Tongue (tissue), 2 donors: Measurements from ENCODE around the gene XRCC1. TPM values are rescaled to one million over a fixed set of nuclear protein-coding genes. Genes with fewer than 3 reads are reported as not detected.
"Not testable (repeated sequence)": the region's sequence is repeated elsewhere in the genome, so short reads cannot be mapped to it uniquely, and the experiment has no call there.

Experiments
- DNase-seq: peaks from one replicate; pipeline ENCODE4 v3.0.0-alpha.2; 2015
- total RNA-seq: library from RNA; depleted of rRNA; stranded (reverse); fragments of >200 nt; gene quantifications from one replicate; pipeline ENCODE4 v1.2.3, GENCODE V29; 2014

The XRCC1 gene
- total RNA-seq, result 10.5 TPM

- peak; percentile 100 for DNase-seq
Measured at GRCh38 chr19:43575156-43575950, at the start of gene XRCC1, which contains the start of gene PINLYP. Gene XRCC1, minus strand, starts transcription at chr19:43575527. Its CDS starts 69 bp downstream, at chr19:43575458. Gene PINLYP, plus strand, starts transcription at chr19:43575801. Its CDS starts 1,391 bp downstream, at chr19:43577192.

- peak; percentile 44 for DNase-seq
Measured at GRCh38 chr19:43624933-43625332, 49.6 kb upstream of the XRCC1 start.

- no peak for DNase-seq
Measured at GRCh38 chr19:43623889-43624670, 48.8 kb upstream of the XRCC1 start.

- DNase-seq, result no peak
Measured at GRCh38 chr19:43622956-43623355, 47.6 kb upstream of the XRCC1 start.

- DNase-seq, result no peak
Measured at GRCh38 chr19:43622070-43622469, 46.7 kb upstream of the XRCC1 start.

- no peak for DNase-seq
Measured at GRCh38 chr19:43620061-43621001, 45.0 kb upstream of the XRCC1 start.

GRCh38 chr19:43619262-43620060 is 44.1 kb upstream of the XRCC1 start, which contains the start of gene ZNF428:
Gene ZNF428, minus strand, starts transcription at chr19:43619629. Its CDS starts 5,325 bp downstream, at chr19:43614304.
- DNase-seq, result peak; percentile 97

GRCh38 chr19:43618921-43619261 is 43.6 kb upstream of the XRCC1 start:
- DNase-seq, result no peak

- no peak for DNase-seq
Measured at GRCh38 chr19:43616954-43617353, 41.6 kb upstream of the XRCC1 start.

GRCh38 chr19:43616306-43616705 is 41.0 kb upstream of the XRCC1 start:
- DNase-seq, result no peak

GRCh38 chr19:43612374-43612773 is 37.0 kb upstream of the XRCC1 start:
- DNase-seq, result no peak

- no peak for DNase-seq
Measured at GRCh38 chr19:43611788-43612187, 36.5 kb upstream of the XRCC1 start, which contains the start of gene SRRM5. Gene SRRM5, plus strand, starts transcription at chr19:43612088. Its CDS starts 34 bp downstream, at chr19:43612122.

GRCh38 chr19:43610493-43610892 is 35.2 kb upstream of the XRCC1 start:
- no peak for DNase-seq

- no peak for DNase-seq
Measured at GRCh38 chr19:43609872-43610271, 34.5 kb upstream of the XRCC1 start.

GRCh38 chr19:43607238-43608205 is 32.2 kb upstream of the XRCC1 start:
- DNase-seq, result no peak

- DNase-seq, result peak; percentile 37
Measured at GRCh38 chr19:43606569-43607229, 31.4 kb upstream of the XRCC1 start.

- no peak for DNase-seq
Measured at GRCh38 chr19:43605875-43606568, 30.7 kb upstream of the XRCC1 start.

GRCh38 chr19:43600326-43600725 is 25.0 kb upstream of the XRCC1 start:
- not testable (repeated sequence) for DNase-seq
